A549 treated with AZD2906 at 1 μM for 4 hours (cell line): Measurements from ENCODE around the gene ATF7. TPM values are rescaled to one million over a fixed set of nuclear protein-coding genes. Genes with fewer than 3 reads are reported as not detected.

Source experiments
- total RNA-seq: library from RNA; stranded (reverse); fragments of 200-300 nt; extraction: Qiagen RNA extraction; gene quantifications from 5 replicates; pipeline ENCODE4 v1.2.3, GENCODE V29; 2022

Gene ATF7
- 16.4 to 18.3 TPM (median 18.0 TPM) in 5 replicates for total RNA-seq

GRCh38 chr12:53625946-53626701 is at the start of gene ATF7:
ATF7 (minus strand) TSS chr12:53626382; CDS start chr12:53601000, 25,382 bp downstream.

GRCh38 chr12:53506881-53507602 is 119.1 kb downstream of the ATF7 start, which contains the start of gene NPFF:
NPFF (minus strand) TSS chr12:53507484; CDS start chr12:53507474, 10 bp downstream.

DNA sequence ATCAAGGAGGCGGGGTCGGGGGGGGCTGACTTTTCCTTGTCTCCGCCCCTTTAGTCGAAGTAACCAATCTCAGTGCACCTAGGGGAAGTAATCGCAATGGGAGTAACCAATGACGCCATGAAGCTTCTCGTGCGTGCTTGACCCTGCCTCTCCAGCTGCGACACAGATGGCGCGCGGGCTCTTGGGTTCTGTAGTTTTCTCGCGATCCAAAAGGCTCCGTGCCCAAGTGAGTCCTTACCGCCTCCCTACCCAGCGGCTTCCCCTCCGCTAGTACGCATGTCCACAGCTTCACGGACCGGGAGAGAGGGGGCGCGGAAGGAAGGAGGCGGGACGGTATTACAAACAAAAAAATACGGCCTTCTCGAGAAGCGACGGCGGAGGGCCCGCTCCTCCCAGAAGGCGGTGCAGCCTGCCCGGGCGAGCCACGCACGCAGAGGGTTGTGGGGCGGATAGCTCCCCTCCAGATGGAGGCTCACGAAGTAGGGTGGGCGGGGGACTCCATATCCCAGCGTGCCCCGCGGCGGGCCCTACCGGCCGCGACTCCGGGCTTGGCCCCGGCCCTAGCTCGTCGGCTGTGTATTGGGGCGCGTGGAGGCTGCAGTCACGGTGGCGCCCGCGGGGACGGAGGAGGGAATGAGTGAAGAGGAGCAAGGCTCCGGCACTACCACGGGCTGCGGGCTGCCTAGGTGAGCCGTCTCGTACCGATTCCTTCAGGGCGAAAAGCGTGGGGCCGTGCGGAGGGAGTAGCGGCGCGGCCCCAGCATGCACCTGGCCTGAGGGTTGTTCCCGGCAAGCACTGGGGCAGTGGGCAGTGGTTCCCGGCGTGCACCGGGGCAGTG is 125.2 kb downstream of the ATF7 start, which contains the start of gene TARBP2:
Gene TARBP2 (plus strand): TSS at position 508 of the 839 bp plus-strand sequence. CDS start 126 bp downstream, at position 634.

DNA sequence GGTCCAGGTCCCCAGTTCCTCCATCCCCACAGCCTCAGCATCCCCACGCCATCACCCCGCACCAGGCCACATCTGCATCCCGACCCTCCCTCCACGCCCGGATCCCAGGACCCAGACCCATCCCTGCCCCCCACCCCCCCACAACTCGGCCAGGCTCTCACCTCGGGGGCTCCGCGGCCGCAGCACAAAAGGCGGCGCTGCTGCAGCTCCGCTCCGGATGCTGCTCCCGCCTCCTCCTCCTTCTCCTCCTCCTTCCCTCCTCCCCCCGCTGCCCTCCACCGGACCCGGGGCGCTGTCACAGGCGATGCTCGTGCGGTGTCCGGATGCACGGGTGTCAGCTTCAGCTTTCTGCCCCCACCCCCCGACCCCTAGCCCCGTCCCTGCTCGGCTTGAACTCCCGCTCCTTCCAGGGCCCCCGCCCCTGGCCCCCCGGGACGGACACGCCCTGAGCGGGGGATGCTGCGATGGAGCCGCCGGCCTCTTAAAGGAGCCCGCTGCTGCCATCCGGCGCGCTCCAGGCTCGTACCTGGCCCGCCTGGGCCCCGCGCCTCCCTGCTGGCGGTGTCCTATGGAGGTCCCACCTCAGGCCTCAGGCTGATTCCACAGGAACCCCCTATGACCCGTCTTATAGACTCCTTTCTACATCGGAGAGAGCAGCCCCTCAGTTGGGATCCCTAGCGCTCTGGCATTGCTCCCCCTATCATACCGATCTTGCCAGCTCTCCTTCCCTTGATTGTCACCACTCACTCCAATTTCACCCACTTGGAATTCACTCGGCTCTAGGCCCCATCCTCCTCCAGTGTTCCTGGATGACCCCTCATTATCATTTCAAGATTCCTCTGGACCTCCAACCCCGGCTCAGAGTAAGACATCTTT is 126.7 kb downstream of the ATF7 start, which contains the start of gene MAP3K12:
Gene MAP3K12 (minus strand): TSS at position 193 of the 876 bp plus-strand sequence. CDS start 12,067 bp downstream, outside the sequence.

Other genes starting within 250 kb of the ATF7 start
- 17.9 to 22.6 TPM (median 21.9 TPM) in 5 replicates for gene SP1, start 246.2 kb downstream of the ATF7 start, total RNA-seq
- gene AMHR2, start 202.5 kb downstream of the ATF7 start, total RNA-seq = 0.48 to 1.1 TPM (median 1.00 TPM) in 5 replicates
- 245 to 335 TPM (median 306 TPM) in 5 replicates for gene PRR13, start 184.6 kb downstream of the ATF7 start, total RNA-seq
- 605 to 627 TPM (median 623 TPM) in 5 replicates for gene PCBP2, start 174.3 kb downstream of the ATF7 start, total RNA-seq
- 10.0 to 12.8 TPM (median 12.0 TPM) in 5 replicates for gene MAP3K12, start 126.9 kb downstream of the ATF7 start, total RNA-seq
- gene TARBP2, start 125.1 kb downstream of the ATF7 start, total RNA-seq = 40.9 to 54.3 TPM (median 50.5 TPM) in 5 replicates
- 0.19 to 0.24 TPM in 2 of 5 replicates, not detected in the others for gene NPFF, start 118.9 kb downstream of the ATF7 start, total RNA-seq
- 614 to 710 TPM (median 686 TPM) in 5 replicates for gene ATP5MC2, start 49.7 kb upstream of the ATF7 start, total RNA-seq
- 17.5 to 22.9 TPM (median 18.9 TPM) in 5 replicates for gene CALCOCO1, start 101.1 kb upstream of the ATF7 start, total RNA-seq
- not detected in 5 replicates for gene CISTR, start 125.6 kb upstream of the ATF7 start, total RNA-seq